K562 (cell line): ENCODE results near the gene POLR3GL. TPM values are rescaled to one million over a fixed set of nuclear protein-coding genes. Genes with fewer than 3 reads are reported as not detected.

ENCODE experiments used
- ATAC-seq: fragments of 200-7000 bp; cut with Tn5 transposase; 3 replicates; pipeline ENCODE4 v1.9.1; 2020; ENCODE audit warnings: moderate library complexity
- BruUV-seq: library from RNA; stranded (reverse); fragments of 400-500 nt; replicated peaks from 2 replicates; lab custom pipeline; 2021; lab: Mats Ljungman, UMichigan
- CTCF ChIA-PET: fragments of 300-600 bp; formaldehyde crosslinking; extraction: SDS; loops from one replicate; lab custom pipeline; 2021; ENCODE audit warnings: low intra/inter-chr PET ratio; lab: Yijun Ruan, JAX
- POLR2A ChIA-PET: fragments of 300-600, 350-650 bp; sonication (Branson Sonifier 250); formaldehyde crosslinking; extraction: SDS; loops from one replicate; lab custom pipeline; 2021; ENCODE audit warnings: antibody characterized with exemption, inconsistent platforms; lab: Yijun Ruan, JAX
- DNase-seq, 4 experiments: peaks; one replicate each; pipeline versions ENCODE4 v3.0.0 to v3.0.0-alpha.2; 2011 to 2018; ENCODE audit warnings: low spot score in 3 of 4, mixed read lengths in 3 of 4; ENCODE audit errors: extremely low read depth in 1 of 4
- FAIRE-seq: peaks from 2 replicates; lab custom pipeline; 2011; peaks lifted over from hg19 to GRCh38; lab: Jason Lieb, UNC
- H2AFZ ChIP-seq: 2 replicates; pipeline ENCODE4 v1.6.0; 2011; ENCODE audit warnings: low read depth, low read length, control low read depth, inconsistent platforms
- H3K27ac ChIP-seq: fragments of 200-600 bp; 3 replicates; pipeline ENCODE4 v1.8.0; 2011; ENCODE audit warnings: low read depth, mild to moderate bottlenecking, control low read depth, inconsistent platforms, low read length, moderate library complexity, mixed read lengths; ENCODE audit errors: extremely low read depth
- H3K27me3 ChIP-seq, 2 experiments: fragments of 300-600 bp in 1 of 2; 2 replicates in 1 of 2; 3 replicates in 1 of 2; pipeline versions ENCODE4 v1.6.0 to v1.8.0; 2011; ENCODE audit warnings: inconsistent platforms in 2 of 2, low read length in 2 of 2, mild to moderate bottlenecking in 1 of 2, mixed read lengths in 1 of 2, moderate library complexity in 1 of 2; ENCODE audit not compliant: control insufficient read depth in 2 of 2, insufficient read depth in 2 of 2
- H3K36me3 ChIP-seq: fragments of 300-600 bp; 3 replicates; pipeline ENCODE4 v1.8.0; 2011; ENCODE audit warnings: mild to moderate bottlenecking, low read length, inconsistent platforms; ENCODE audit not compliant: control insufficient read depth, insufficient read depth
- H3K4me1 ChIP-seq, 2 experiments: fragments of 200-600 bp in 1 of 2; replicated peaks in 1 of 2; 2 replicates in 1 of 2; 3 replicates in 1 of 2; pipeline versions ENCODE4 v1.5.1 to v1.8.0; 2011; ENCODE audit warnings: inconsistent platforms in 2 of 2, low read length in 2 of 2, mild to moderate bottlenecking in 1 of 2, mixed read lengths in 1 of 2, moderate library complexity in 1 of 2; ENCODE audit not compliant: control insufficient read depth in 2 of 2, insufficient read depth in 2 of 2
- H3K4me2 ChIP-seq: 2 replicates; pipeline ENCODE4 v1.6.1; 2011; ENCODE audit warnings: low read length, control low read depth, inconsistent platforms, mixed read lengths; ENCODE audit not compliant: insufficient read depth
- H3K4me3 ChIP-seq: fragments of 200-600 bp; sonication (generic), shearing (Covaris generic); 2 replicates; pipeline ENCODE4 v1.5.1; 2016; ENCODE audit warnings: control low read depth, inconsistent platforms
- H3K79me2 ChIP-seq: fragments of 200-600 bp; 3 replicates; pipeline ENCODE4 v1.8.0; 2011; ENCODE audit warnings: low read length, inconsistent platforms; ENCODE audit not compliant: control insufficient read depth, insufficient read depth
- H3K9ac ChIP-seq, 2 experiments: 2 replicates each; pipeline versions ENCODE4 v1.6.0 to v1.6.1; 2011; ENCODE audit warnings: low read depth in 2 of 2, low read length in 2 of 2, control low read depth in 1 of 2, inconsistent platforms in 1 of 2, mild to moderate bottlenecking in 1 of 2, mixed read lengths in 1 of 2; ENCODE audit not compliant: insufficient read depth in 1 of 2
- H3K9me1 ChIP-seq: one replicate; pipeline ENCODE4 v1.6.0; 2011; ENCODE audit warnings: inconsistent platforms, mild to moderate bottlenecking, low read length, moderate library complexity; ENCODE audit not compliant: control insufficient read depth, insufficient read depth
- H3K9me3 ChIP-seq: replicated peaks from 2 replicates; pipeline ENCODE4 v1.5.1; 2011; ENCODE audit warnings: low read depth, low read length, inconsistent platforms; ENCODE audit not compliant: control insufficient read depth, insufficient read depth
- H4K20me1 ChIP-seq: replicated peaks from 2 replicates; pipeline ENCODE4 v1.6.1; 2011; ENCODE audit warnings: low read length, inconsistent platforms, mixed read lengths; ENCODE audit not compliant: control insufficient read depth, insufficient read depth
- KDM4B ChIP-seq, 2 experiments: fragments of 450-650 bp in 1 of 2; sonication (generic) in 1 of 2; IDR thresholded peaks; 2 replicates each; pipeline ENCODE4 v1.6.1; 2016 to 2017; ENCODE audit warnings: borderline replicate concordance in 2 of 2, antibody characterized with exemption in 1 of 2, low read depth in 1 of 2, mild to moderate bottlenecking in 1 of 2
- MEIS2 ChIP-seq: fragments of 450-650 bp; IDR thresholded peaks from 2 replicates; pipeline ENCODE4 v1.6.1; 2014; ENCODE audit warnings: mild to moderate bottlenecking; ENCODE audit not compliant: partially characterized antibody
- RFX1 ChIP-seq: fragments of 450-650 bp; IDR thresholded peaks from 2 replicates; pipeline ENCODE4 v1.6.1; 2016; ENCODE audit warnings: mild to moderate bottlenecking, moderate library complexity
- SIN3A ChIP-seq, 2 experiments: fragments of 150-350 bp in 1 of 2; IDR thresholded peaks; 2 replicates each; pipeline ENCODE4 v1.6.1; 2011 to 2016; ENCODE audit warnings: borderline replicate concordance in 2 of 2, low read depth in 2 of 2, low read length in 2 of 2, mild to moderate bottlenecking in 2 of 2, moderate library complexity in 2 of 2; ENCODE audit not compliant: control insufficient read depth in 1 of 2
- TEAD1 ChIP-seq, 2 experiments: fragments of 450-650 bp in 1 of 2; sonication (generic) in 1 of 2; formaldehyde crosslinking; IDR thresholded peaks; 2 replicates each; pipeline versions ENCODE4 v1.4.0 to v1.8.0; 2020 to 2022; ENCODE audit warnings: mild to moderate bottlenecking in 2 of 2, missing genetic modification reagents in 1 of 2
- ZNF311 ChIP-seq: fragments of 250-450 bp; sonication (Bioruptor Pico); IDR thresholded peaks from 2 replicates; pipeline ENCODE4 v1.4.0; 2020; ENCODE audit warnings: mild to moderate bottlenecking, moderate library complexity
- WGBS: fragments of 100-300 bp; shearing (Covaris generic); methylation state at CpG from one replicate; pipeline ENCODE4 v1.1.6; 2016; ENCODE audit warnings: low coverage, mixed read lengths; ENCODE audit not compliant: insufficient coverage; ENCODE audit errors: missing lambda C conversion rate; 5-methylcytosine and 5-hydroxymethylcytosine counted together
- in situ Hi-C: fragments of 300-500 bp; cut with MboI; formaldehyde crosslinking; loops from 4 replicates; pipeline ENCODE4 v1.15.0; 2018; ENCODE audit warnings: inconsistent platforms, mixed read lengths
- intact Hi-C: fragments of 100-400 bp; cut with micrococcal nuclease; formaldehyde crosslinking; loops from 2 replicates; pipeline ENCODE4 v1.14.2; 2022
- polyA plus RNA-seq, 8 experiments: library from polyadenylated mRNA; depleted of rRNA in 4 of 8; stranded (reverse) in 5 of 8; unstranded in 3 of 8; fragments of >200 nt; fragmentation: Nextera tagmentation in 2 of 8; fragmentation: Illumina TruSeq in 1 of 8; extraction: Ambion mirVana in 2 of 8; extraction: Trizol in 1 of 8; gene quantifications; 2 replicates each; pipeline versions ENCODE4 v1.2.1 to v1.2.3, GENCODE V29; 2011 to 2014; ENCODE audit warnings: inconsistent platforms in 1 of 8, missing spikeins in 1 of 8
- total RNA-seq, 7 experiments: library from RNA; depleted of rRNA in 6 of 7; stranded (reverse); fragments of >200 nt in 6 of 7; fragmentation: Illumina TruSeq in 2 of 7; extraction: Trizol in 2 of 7; gene quantifications; 2 replicates each; pipeline versions ENCODE4 v1.2.1 to v1.2.3, GENCODE V29; 2011 to 2021; ENCODE audit warnings: low replicate concordance in 1 of 7
- TF ChIP-seq, protein P1 (sequence below): fragments of 450-650 bp; formaldehyde crosslinking; IDR thresholded peaks from 2 replicates; pipeline ENCODE4 v1.4.0; 2022; ENCODE audit warnings: mild to moderate bottlenecking, moderate library complexity
- TF ChIP-seq, protein P2 (sequence below): fragments of 450-650 bp; IDR thresholded peaks from 2 replicates; pipeline ENCODE4 v1.6.1; 2018; ENCODE audit warnings: mild to moderate bottlenecking, low read depth; ENCODE audit not compliant: partially characterized antibody

POLR3GL gene
- total and polyA plus RNA-seq, 9 of the 15 experiments (the other 6 are each of a cell fraction or from before 2014, with no cell fraction given): 14.6 to 48.4 (median 38.2) TPM

DNA sequence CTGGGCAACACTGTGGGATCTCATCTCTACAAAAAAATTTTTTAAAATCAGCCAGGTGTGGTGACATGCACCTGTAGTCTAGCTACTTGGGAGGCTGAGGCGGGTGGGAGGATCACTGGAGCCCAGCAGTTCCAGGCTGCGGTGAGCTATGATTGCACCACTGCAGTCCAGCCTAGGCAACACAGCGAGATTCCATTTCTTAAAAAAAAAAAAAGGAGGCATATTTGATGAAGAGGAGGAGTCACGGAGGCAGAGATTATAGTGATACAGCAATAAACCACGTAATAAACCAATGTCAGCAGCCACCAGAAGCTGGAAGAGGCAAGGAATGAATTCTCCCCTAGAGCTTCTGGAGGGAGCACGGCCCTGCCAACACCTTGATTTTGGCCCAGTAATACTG, 10.6 kb upstream of the POLR3GL start:
- no peak for DNase-seq
- Histone ChIP-seq H3K4me1 (peaks cover 4 to 18% of the 10 kb centered on the region in 2 experiments; a peak in 4 of 5 replicates), H3K9ac (no peak overlapping the region), H3K27ac (no peak overlapping the region), H2AFZ (no peak overlapping the region), H4K20me1 (no peaks in the 10 kb centered on the region), H3K4me3 (no peak overlapping the region), H3K27me3 (no peaks in the 10 kb centered on the region), H3K79me2 (peaks cover 29% of the 10 kb centered on the region), H3K4me2 (no peak overlapping the region), H3K9me1 (no peaks in the 10 kb centered on the region), H3K9me3 (no peaks in the 10 kb centered on the region), H3K36me3 (no peaks in the 10 kb centered on the region)
- ATAC-seq: no peak
- WGBS: 82% methylated on average over 6 of the region's 6 CpGs
- BruUV-seq: no TSS peak
- intact Hi-C loops (no loop called here), in situ Hi-C loops (no loop called here)
- no peak for TF ChIP-seq ZNF311 (CRISPR knock-in tag)
- TF ChIP-seq RFX1: no peak
- TF ChIP-seq, protein P1, sequence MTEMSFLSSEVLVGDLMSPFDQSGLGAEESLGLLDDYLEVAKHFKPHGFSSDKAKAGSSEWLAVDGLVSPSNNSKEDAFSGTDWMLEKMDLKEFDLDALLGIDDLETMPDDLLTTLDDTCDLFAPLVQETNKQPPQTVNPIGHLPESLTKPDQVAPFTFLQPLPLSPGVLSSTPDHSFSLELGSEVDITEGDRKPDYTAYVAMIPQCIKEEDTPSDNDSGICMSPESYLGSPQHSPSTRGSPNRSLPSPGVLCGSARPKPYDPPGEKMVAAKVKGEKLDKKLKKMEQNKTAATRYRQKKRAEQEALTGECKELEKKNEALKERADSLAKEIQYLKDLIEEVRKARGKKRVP (CRISPR knock-in tag): no peak
- TF ChIP-seq TEAD1 (CRISPR knock-in tag; IDR thresholded peaks at IDR 0.05): no peak
- ChIA-PET CTCF (interaction anchor here (0.7 kb wide), 1 partner anchor 109 kb away, joined by 3 read pairs; no protein-coding TSS in a partner anchor), POLR2A (interaction anchor here (0.9 to 2.2 kb wide), 3 partner anchors 10 to 26 kb away, joined by 3 to 15 read pairs (median 4); partner anchors contain the start of genes ANKRD34A and POLR3GL)
- no peak for FAIRE-seq

DNA sequence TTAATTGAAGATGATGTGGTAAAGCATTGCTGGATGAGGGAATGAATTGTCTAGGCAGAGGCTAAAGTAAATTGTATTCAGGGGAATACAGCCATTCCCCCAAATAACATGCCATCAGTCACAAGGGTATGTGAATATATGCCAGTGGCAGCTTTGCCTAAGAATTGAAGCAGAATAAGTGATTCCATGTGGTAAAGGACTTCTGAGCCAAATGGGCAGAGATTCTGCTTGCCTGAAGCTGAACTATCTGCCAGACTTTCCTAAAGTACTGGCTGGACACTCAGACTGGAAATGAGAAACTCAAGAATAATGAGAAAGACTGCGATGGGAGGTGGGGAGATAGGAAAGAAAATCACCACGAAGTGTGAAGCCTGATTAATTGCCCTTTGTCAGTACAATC, 9.1 kb upstream of the POLR3GL start:
- no TSS peak for BruUV-seq
- no peak overlapping the region for H3K4me2 ChIP-seq
- H3K4me1 ChIP-seq: peaks cover 8 to 18% of the 10 kb centered on the region in 2 experiments; a peak in 4 of 5 replicates
- no peak overlapping the region for H3K27ac ChIP-seq
- H2AFZ ChIP-seq: no peak overlapping the region
- 3% methylated on average over 2 of the region's 2 CpGs for WGBS
- H3K9ac ChIP-seq: no peak overlapping the region; a peak in 1 of 4 replicates
- ATAC-seq: no peak
- H3K79me2 ChIP-seq: peaks cover 29% of the 10 kb centered on the region
- H3K27me3 ChIP-seq: no peaks in the 10 kb centered on the region
- POLR2A ChIA-PET: interaction anchor here (1.1 to 2.2 kb wide), 4 partner anchors 8 to 36 kb away, joined by 3 to 15 read pairs (median 6); partner anchors contain the start of genes ANKRD34A, POLR3GL and RBM8A
- in situ Hi-C loops: no loop called here
- intact Hi-C loops: no loop called here
- no peak for DNase-seq
- H3K9me3 ChIP-seq: no peaks in the 10 kb centered on the region
- TF ChIP-seq MEIS2: peak; percentile 4
- no peak for TF ChIP-seq KDM4B (IDR thresholded peaks at IDR 0.05; ENCODE audit: borderline replicate concordance in 2 of 2, low read depth in 1 of 2)
- TF ChIP-seq, protein P2, sequence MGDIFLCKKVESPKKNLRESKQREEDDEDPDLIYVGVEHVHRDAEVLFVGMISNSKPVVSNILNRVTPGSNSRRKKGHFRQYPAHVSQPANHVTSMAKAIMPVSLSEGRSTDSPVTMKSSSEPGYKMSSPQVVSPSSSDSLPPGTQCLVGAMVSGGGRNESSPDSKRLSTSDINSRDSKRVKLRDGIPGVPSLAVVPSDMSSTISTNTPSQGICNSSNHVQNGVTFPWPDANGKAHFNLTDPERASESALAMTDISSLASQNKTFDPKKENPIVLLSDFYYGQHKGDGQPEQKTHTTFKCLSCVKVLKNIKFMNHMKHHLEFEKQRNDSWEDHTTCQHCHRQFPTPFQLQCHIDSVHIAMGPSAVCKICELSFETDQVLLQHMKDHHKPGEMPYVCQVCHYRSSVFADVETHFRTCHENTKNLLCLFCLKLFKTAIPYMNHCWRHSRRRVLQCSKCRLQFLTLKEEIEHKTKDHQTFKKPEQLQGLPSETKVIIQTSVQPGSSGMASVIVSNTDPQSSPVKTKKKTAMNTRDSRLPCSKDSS: no peak
- TF ChIP-seq SIN3A (IDR thresholded peaks at IDR 0.05; ENCODE audit: borderline replicate concordance in 2 of 2, control insufficient read depth in 1 of 2, low read depth in 2 of 2, low read length in 2 of 2): no peak
- TF ChIP-seq, all 486 proteins: peak for 1
- Histone ChIP-seq H3K9me1 (no peaks in the 10 kb centered on the region), H4K20me1 (no peaks in the 10 kb centered on the region), H3K4me3 (no peak overlapping the region), H3K36me3 (no peaks in the 10 kb centered on the region)
- CTCF ChIA-PET: no interaction called here
- FAIRE-seq: no peak
